Body of pancreas (tissue), 4 donors: ENCODE measurements around the gene CTSL.

Experiments used
- POLR2A ChIP-seq, 3 donors: fragments of 450-650 bp; IDR thresholded peaks; one replicate each; pipeline ENCODE4 v1.6.1; 2016; ENCODE audit warnings: antibody characterized with exemption in 3 of 3, mild to moderate bottlenecking in 2 of 3
- TF ChIP-seq, protein P1 (sequence below), 7 experiments: fragments of 450-650 bp in 4 of 7; fragments of 200-600 bp in 3 of 7; sonication (generic) in 3 of 7; IDR thresholded peaks; one replicate each; pipeline ENCODE4 v1.5.1; 2016 to 2019; ENCODE audit warnings: antibody characterized with exemption in 7 of 7

DNA sequence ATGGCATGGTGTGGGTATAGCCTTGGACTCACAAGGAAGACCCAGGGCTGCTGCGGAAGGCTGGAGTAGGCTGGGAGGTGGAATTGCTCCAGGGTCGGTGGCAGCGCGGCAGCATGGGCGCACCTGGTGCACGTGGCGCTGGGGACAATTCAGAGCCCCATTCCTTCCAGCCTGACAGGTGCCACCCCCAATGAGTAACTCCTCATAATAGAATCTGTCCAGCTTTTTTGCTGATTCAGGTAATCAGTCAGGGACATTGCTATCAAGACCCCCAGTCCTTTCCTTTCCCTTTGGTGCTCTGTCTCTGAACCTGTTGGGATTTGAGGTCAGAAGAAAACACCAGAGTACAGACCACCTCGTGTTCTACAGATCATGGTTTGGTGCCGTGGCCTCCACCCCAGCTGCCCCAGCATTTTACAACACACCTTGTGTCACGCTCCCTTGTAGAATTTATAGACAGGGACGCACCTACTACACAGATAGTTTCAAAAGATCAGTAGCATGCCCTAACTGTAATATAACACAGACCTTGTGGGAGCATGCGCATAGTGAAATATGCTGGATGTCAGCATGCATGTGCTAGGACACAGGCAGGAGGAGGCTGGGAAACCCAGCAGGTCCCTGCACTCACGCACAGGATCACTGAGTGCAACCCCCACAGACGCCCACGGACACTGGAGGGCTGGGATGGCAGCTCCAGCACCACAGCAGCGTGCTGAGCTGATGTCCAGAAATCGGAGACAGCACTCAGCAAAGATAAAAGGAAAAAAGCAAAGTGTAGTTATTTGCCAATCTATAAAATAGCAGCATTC is 47.9 kb upstream of the CTSL start:
- TF ChIP-seq, protein P1, sequence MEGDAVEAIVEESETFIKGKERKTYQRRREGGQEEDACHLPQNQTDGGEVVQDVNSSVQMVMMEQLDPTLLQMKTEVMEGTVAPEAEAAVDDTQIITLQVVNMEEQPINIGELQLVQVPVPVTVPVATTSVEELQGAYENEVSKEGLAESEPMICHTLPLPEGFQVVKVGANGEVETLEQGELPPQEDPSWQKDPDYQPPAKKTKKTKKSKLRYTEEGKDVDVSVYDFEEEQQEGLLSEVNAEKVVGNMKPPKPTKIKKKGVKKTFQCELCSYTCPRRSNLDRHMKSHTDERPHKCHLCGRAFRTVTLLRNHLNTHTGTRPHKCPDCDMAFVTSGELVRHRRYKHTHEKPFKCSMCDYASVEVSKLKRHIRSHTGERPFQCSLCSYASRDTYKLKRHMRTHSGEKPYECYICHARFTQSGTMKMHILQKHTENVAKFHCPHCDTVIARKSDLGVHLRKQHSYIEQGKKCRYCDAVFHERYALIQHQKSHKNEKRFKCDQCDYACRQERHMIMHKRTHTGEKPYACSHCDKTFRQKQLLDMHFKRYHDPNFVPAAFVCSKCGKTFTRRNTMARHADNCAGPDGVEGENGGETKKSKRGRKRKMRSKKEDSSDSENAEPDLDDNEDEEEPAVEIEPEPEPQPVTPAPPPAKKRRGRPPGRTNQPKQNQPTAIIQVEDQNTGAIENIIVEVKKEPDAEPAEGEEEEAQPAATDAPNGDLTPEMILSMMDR (IDR thresholded peaks at IDR 0.05), result no peak
- no peak for TF ChIP-seq POLR2A (IDR thresholded peaks at IDR 0.05)
